Measurements from ENCODE around the gene CIITA. TPM values are rescaled to one million over a fixed set of nuclear protein-coding genes. Genes with fewer than 3 reads are reported as not detected.

Gene CIITA
- total RNA-seq, 3 donors from 2014 or later: 5.8 to 16.0 (median 9.1) TPM

- no peak for TF ChIP-seq CTCF (IDR thresholded peaks at IDR 0.05)
- H3K4me1 ChIP-seq (ENCODE audit: low read depth): peaks cover 9% of the 10 kb centered on the region
- no peaks in the 10 kb centered on the region for H3K36me3 ChIP-seq (ENCODE audit: low read depth)
- intact Hi-C loops (cut with DNase I, micrococcal nuclease): no loop called here
- no peak for DNase-seq
- no peaks in the 10 kb centered on the region for H3K9me3 ChIP-seq
- ATAC-seq: no peak
- H3K4me3 ChIP-seq: no peak overlapping the region
Measured at GRCh38 chr16:10870808-10871156, 6.2 kb upstream of the CIITA start.

GRCh38 chr16:10871157-10871991, 5.6 kb upstream of the CIITA start:
- no peak for TF ChIP-seq CTCF (IDR thresholded peaks at IDR 0.05)
- H3K4me1 ChIP-seq (ENCODE audit: low read depth): peaks cover 9% of the 10 kb centered on the region

GRCh38 chr16:10876315-10876714, 687 bp upstream of the CIITA start:
- intact Hi-C loops (cut with DNase I, micrococcal nuclease): no loop called here
- DNase-seq (no peak), ATAC-seq (no peak)
- H3K36me3 ChIP-seq (ENCODE audit: low read depth): no peaks in the 10 kb centered on the region
- no peak for TF ChIP-seq CTCF (IDR thresholded peaks at IDR 0.05)
- H3K4me3 ChIP-seq: no peak overlapping the region
- H3K4me1 ChIP-seq (ENCODE audit: low read depth): peaks cover 14% of the 10 kb centered on the region
- H3K9me3 ChIP-seq: no peaks in the 10 kb centered on the region

More at GRCh38 chr16:10871157-10871991, 5.6 kb upstream of the CIITA start:
- intact Hi-C loops (cut with DNase I, micrococcal nuclease): no loop called here
- peak; percentile 77 to 89 (median 79) for DNase-seq
- no peaks in the 10 kb centered on the region for H3K9me3 ChIP-seq
- H3K36me3 ChIP-seq (ENCODE audit: low read depth): no peaks in the 10 kb centered on the region
- H3K4me3 ChIP-seq: no peak overlapping the region
- peak; percentile 86 for ATAC-seq

- no peaks in the 10 kb centered on the region for H3K36me3 ChIP-seq (ENCODE audit: low read depth)
- H3K4me1 ChIP-seq (ENCODE audit: low read depth): peaks cover 9% of the 10 kb centered on the region
- no peak overlapping the region for H3K4me3 ChIP-seq
- TF ChIP-seq CTCF (IDR thresholded peaks at IDR 0.05): no peak
- DNase-seq (no peak), ATAC-seq (no peak)
- no peaks in the 10 kb centered on the region for H3K9me3 ChIP-seq
- intact Hi-C loops (cut with DNase I, micrococcal nuclease): no loop called here
Measured at GRCh38 chr16:10877472-10877946, 507 bp downstream of the CIITA start.

- no peak for DNase-seq
- ATAC-seq: no peak
- Histone ChIP-seq H3K36me3 (ENCODE audit: low read depth) (no peaks in the 10 kb centered on the region), H3K9me3 (no peaks in the 10 kb centered on the region), H3K4me1 (ENCODE audit: low read depth) (peaks cover 9% of the 10 kb centered on the region), H3K4me3 (no peak overlapping the region)
- intact Hi-C loops (cut with DNase I, micrococcal nuclease): no loop called here
- TF ChIP-seq CTCF (IDR thresholded peaks at IDR 0.05): no peak
Measured at GRCh38 chr16:10878328-10878643, 1.3 kb downstream of the CIITA start.

Measured in mucosa of descending colon (tissue), 3 donors.